ENCODE measurements around the gene RNF224. TPM values are rescaled to one million over a fixed set of nuclear protein-coding genes. Genes with fewer than 3 reads are reported as not detected.

The RNF224 gene
- polyA plus RNA-seq, 2 of the 4 experiments (the other 2 are of a cell fraction) = 0.04 TPM; not detected in 1

GRCh38 chr9:137218212-137218753, 9.0 kb upstream of the RNF224 start:
- no peak for FAIRE-seq
- Histone ChIP-seq H3K4me2 (peak overlapping the region; percentile 48), H3K4me3 (no peak overlapping the region), H3K27ac (peak overlapping the region; percentile 47 to 76; a peak in 4 of 6 replicates), H3K4me1 (peaks cover 39% of the 10 kb centered on the region), H3K9me3 (no peaks in the 10 kb centered on the region)
- POLR2A ChIA-PET = interaction anchor here (0.8 to 1.6 kb wide), 5 partner anchors 9 to 29 kb away, joined by 4 to 15 read pairs (median 6); partner anchors contain the start of gene TUBB4B
- ATAC-seq = peak in 1 of 2 experiments; percentile 1; a peak in 2 of 6 replicates
- no peak for DNase-seq (ENCODE audit: low read depth in 1 of 2, low spot score in 1 of 2)
- CTCF ChIA-PET = interaction anchor here (0.6 to 9.9 kb wide), 8 partner anchors 9 to 86 kb away, joined by 3 to 71 read pairs (median 6); partner anchors contain the start of genes RNF224, STPG3 and TUBB4B
- TF ChIP-seq RAD21 (conservative IDR thresholded peaks at IDR 0.05 in 1 of 2, IDR thresholded peaks at IDR 0.05 in 1 of 2) (no peak), CBX2 (IDR thresholded peaks at IDR 0.05; ENCODE audit: borderline replicate concordance, low read depth) (no peak), MYC (IDR thresholded peaks at IDR 0.05; ENCODE audit: borderline replicate concordance, low read length) (no peak), FOSL2 (IDR thresholded peaks at IDR 0.05) (no peak), FOSL2 (CRISPR knock-in tag; IDR thresholded peaks at IDR 0.05) (no peak), POLR2AphosphoS2 (conservative IDR thresholded peaks at IDR 0.05; ENCODE audit: low read length) (no peak), ATOH8 (CRISPR knock-in tag; IDR thresholded peaks at IDR 0.05; ENCODE audit: low read depth) (no peak), KDM5A (IDR thresholded peaks at IDR 0.05) (no peak), FOXS1 (CRISPR knock-in tag; IDR thresholded peaks at IDR 0.05) (no peak), PHF8 (IDR thresholded peaks at IDR 0.05; ENCODE audit: borderline replicate concordance, low read depth) (no peak)
- 97% methylated on average over 14 of the region's 30 CpGs for WGBS (ENCODE audit: missing lambda C conversion rate)

DNA sequence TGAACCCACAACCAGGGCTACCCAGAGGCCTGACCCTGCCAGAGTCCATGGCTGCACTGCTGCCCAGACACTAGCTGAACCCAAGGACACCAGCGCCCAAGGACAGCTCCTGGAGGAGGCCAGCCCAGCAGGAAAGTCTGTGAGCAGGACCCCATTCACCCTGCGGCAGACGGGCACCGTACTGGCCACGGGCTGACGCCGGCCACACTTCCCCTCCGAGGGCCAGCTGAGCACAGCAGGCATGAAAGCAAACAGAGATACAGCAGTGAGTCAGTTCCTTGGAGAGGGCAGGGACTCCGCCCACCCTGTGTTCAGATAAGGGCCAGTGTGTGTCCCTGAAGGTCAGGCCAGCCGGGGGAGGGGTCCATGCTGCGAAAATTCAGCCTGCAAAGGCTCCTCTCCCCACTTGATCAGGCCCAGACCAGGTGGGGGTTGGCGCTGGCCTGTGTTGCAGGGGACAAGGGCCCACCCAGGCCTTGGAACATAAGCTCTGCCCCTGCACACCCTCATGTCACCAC, 8.5 kb upstream of the RNF224 start:
- TF ChIP-seq FOSL2 (IDR thresholded peaks at IDR 0.05) (no peak), FOSL2 (CRISPR knock-in tag; IDR thresholded peaks at IDR 0.05) (peak; percentile 53; the same call in 1 of the 2 replicates), TP53 (CRISPR knock-in tag; IDR thresholded peaks at IDR 0.05) (no peak), MAZ (IDR thresholded peaks at IDR 0.05; ENCODE audit: borderline replicate concordance, low read depth, low read length) (no peak), GATA3 (IDR thresholded peaks at IDR 0.05; ENCODE audit: borderline replicate concordance) (0 out of 2 replicates have a peak, but pooled peaks have one; percentile 10)
- TF ChIP-seq, protein P1, sequence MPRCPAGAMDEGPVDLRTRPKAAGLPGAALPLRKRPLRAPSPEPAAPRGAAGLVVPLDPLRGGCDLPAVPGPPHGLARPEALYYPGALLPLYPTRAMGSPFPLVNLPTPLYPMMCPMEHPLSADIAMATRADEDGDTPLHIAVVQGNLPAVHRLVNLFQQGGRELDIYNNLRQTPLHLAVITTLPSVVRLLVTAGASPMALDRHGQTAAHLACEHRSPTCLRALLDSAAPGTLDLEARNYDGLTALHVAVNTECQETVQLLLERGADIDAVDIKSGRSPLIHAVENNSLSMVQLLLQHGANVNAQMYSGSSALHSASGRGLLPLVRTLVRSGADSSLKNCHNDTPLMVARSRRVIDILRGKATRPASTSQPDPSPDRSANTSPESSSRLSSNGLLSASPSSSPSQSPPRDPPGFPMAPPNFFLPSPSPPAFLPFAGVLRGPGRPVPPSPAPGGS (IDR thresholded peaks at IDR 0.05) = 0 out of 3 replicates have a peak, but pooled peaks have one; percentile 18
- TF ChIP-seq, protein P2, sequence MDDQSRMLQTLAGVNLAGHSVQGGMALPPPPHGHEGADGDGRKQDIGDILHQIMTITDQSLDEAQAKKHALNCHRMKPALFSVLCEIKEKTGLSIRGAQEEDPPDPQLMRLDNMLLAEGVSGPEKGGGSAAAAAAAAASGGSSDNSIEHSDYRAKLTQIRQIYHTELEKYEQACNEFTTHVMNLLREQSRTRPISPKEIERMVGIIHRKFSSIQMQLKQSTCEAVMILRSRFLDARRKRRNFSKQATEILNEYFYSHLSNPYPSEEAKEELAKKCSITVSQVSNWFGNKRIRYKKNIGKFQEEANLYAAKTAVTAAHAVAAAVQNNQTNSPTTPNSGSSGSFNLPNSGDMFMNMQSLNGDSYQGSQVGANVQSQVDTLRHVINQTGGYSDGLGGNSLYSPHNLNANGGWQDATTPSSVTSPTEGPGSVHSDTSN (IDR thresholded peaks at IDR 0.05) = peak; percentile 62
- TF ChIP-seq, protein P3, sequence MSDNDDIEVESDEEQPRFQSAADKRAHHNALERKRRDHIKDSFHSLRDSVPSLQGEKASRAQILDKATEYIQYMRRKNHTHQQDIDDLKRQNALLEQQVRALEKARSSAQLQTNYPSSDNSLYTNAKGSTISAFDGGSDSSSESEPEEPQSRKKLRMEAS (IDR thresholded peaks at IDR 0.05) = peak; percentile 59
- ATAC-seq (peak; percentile 58 to 68), DNase-seq (ENCODE audit: low read depth in 1 of 2, low spot score in 1 of 2) (peak; percentile 66 to 78), FAIRE-seq (no peak)
- CTCF ChIA-PET = interaction anchor here (0.6 to 9.9 kb wide), 8 partner anchors 8 to 170 kb away, joined by 3 to 71 read pairs (median 6); partner anchors contain the start of genes RNF224, STPG3 and TUBB4B
- Histone ChIP-seq H3K9me3 (no peaks in the 10 kb centered on the region), H3K4me3 (no peak overlapping the region), H3K27ac (peak overlapping the region; percentile 47 to 76; a peak in 4 of 6 replicates), H3K4me1 (peaks cover 39% of the 10 kb centered on the region), H3K4me2 (peak overlapping the region; percentile 48)
- 6% methylated on average over 10 of the region's 12 CpGs for WGBS (ENCODE audit: missing lambda C conversion rate)
- POLR2A ChIA-PET = interaction anchor here (0.5 to 1.6 kb wide), 6 partner anchors 9 to 52 kb away, joined by 3 to 15 read pairs (median 5); partner anchors contain the start of gene TUBB4B

- ChIA-PET CTCF (interaction anchor here (1.4 to 9.9 kb wide), 6 partner anchors 10 to 171 kb away, joined by 4 to 113 read pairs (median 11); partner anchors contain the start of gene TUBB4B), POLR2A (interaction anchor here (1.6 kb wide), 1 partner anchor 21 kb away, joined by 6 read pairs; the partner anchor contains the start of gene TUBB4B)
- ATAC-seq (no peak), FAIRE-seq (no peak), DNase-seq (ENCODE audit: low read depth in 1 of 2, low spot score in 1 of 2) (no peak)
- no peaks in the 10 kb centered on the region for H3K9me3 ChIP-seq
- TF ChIP-seq SMC3 (IDR thresholded peaks at IDR 0.05) (no peak), POLR2AphosphoS2 (conservative IDR thresholded peaks at IDR 0.05; ENCODE audit: low read length) (0 out of 2 replicates have a peak, but pooled peaks have one; percentile 40)
- no peak overlapping the region for H3K4me3 ChIP-seq
- H3K27ac ChIP-seq = no peak overlapping the region
- WGBS (ENCODE audit: missing lambda C conversion rate) = 96% methylated on average over 7 of the region's 10 CpGs
- no peak overlapping the region for H3K4me2 ChIP-seq
- peaks cover 46% of the 10 kb centered on the region for H3K4me1 ChIP-seq
These were observed 7.5 kb upstream of the RNF224 start for GRCh38 chr9:137219757-137220316.
